Mesodermal cell (in vitro differentiated cells): ENCODE measurements around the gene ICA1.

Source experiments
- H3K27ac ChIP-seq: 2 replicates; pipeline ENCODE4 v1.7.0; 2013; ENCODE audit warnings: mild to moderate bottlenecking, low read depth, low read length, moderate library complexity; ENCODE audit not compliant: severe bottlenecking
- H3K36me3 ChIP-seq: 2 replicates; pipeline ENCODE4 v1.7.1; 2013; ENCODE audit warnings: mild to moderate bottlenecking, low read length, moderate library complexity; ENCODE audit not compliant: control insufficient read depth, insufficient read depth
- H3K4me1 ChIP-seq: one replicate; pipeline ENCODE4 v1.7.1; 2013; ENCODE audit warnings: mild to moderate bottlenecking, low read length; ENCODE audit not compliant: insufficient read depth, control insufficient read depth, poor library complexity, severe bottlenecking
- H3K4me3 ChIP-seq: 2 replicates; pipeline ENCODE4 v1.7.0; 2013; ENCODE audit warnings: low read length, control low read depth, mild to moderate bottlenecking; ENCODE audit not compliant: insufficient read depth, poor library complexity, severe bottlenecking; ENCODE audit errors: extremely low read depth
- H3K9me3 ChIP-seq: 2 replicates; pipeline ENCODE4 v1.7.1; 2013; ENCODE audit warnings: mild to moderate bottlenecking, low read length, moderate library complexity; ENCODE audit not compliant: control insufficient read depth
- WGBS, 2 experiments: methylation state at CpG; one replicate each; pipeline ENCODE4 v1.1.5; 2013; ENCODE audit warnings: missing lambda C conversion rate in 2 of 2; ENCODE audit not compliant: insufficient coverage in 2 of 2; 5-methylcytosine and 5-hydroxymethylcytosine counted together

Gene ICA1

DNA sequence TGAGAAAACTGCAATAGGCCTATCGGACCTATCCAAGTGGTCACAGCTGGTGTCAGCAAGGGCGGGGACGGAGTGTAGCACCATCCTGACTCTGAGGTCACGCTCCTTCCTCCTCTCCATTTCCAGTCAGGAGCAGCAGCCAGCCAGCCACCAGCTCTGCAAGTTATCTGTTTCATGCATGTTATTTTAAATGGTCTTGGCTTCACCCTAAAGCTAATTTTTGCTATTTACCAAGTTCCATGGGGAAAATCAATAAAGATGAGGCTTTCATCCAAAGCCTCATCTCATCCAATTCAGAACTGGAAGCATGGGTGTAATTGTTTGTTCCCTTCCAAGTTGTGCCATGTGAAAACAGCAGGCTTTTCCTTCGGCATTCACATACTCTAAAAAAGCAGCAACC is 49.3 kb downstream of the ICA1 start:
- peaks cover 3% of the 10 kb centered on the region for H3K4me1 ChIP-seq
- WGBS, 2 experiments: 80 to 91% methylated on average over 4 to 5 of the region's 5 CpGs

DNA sequence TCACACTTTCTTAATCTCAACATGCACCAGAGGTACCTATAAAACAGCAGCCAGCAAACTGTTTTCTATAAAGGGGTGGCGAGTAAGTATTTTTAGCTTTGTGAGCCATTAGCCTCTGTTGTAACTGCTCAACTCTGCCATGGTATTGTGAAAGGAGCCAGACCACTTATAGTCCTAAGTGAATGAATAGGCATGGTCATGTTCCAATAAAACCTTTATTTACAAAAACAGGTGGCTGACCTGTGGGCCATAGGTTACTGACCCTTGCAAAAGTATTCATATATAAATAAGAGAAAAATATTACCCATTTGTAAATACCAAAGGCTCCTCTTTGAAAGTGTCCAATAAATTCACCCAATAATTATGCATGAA is 50.3 kb downstream of the ICA1 start:
- no peaks in the 10 kb centered on the region for H3K36me3 ChIP-seq
- no peak overlapping the region for H3K4me3 ChIP-seq
- WGBS, 2 experiments: 83% methylated on average over 1 of the region's 1 CpG; no CpG with 5 or more reads in 1 of the 2 experiments
- H3K9me3 ChIP-seq: no peaks in the 10 kb centered on the region
- H3K27ac ChIP-seq: no peak overlapping the region
- H3K4me1 ChIP-seq: peaks cover 3% of the 10 kb centered on the region

More for the DNA sequence above, 49.3 kb downstream of the ICA1 start:
- Histone ChIP-seq H3K36me3 (no peaks in the 10 kb centered on the region), H3K9me3 (no peaks in the 10 kb centered on the region), H3K27ac (no peak overlapping the region), H3K4me3 (no peak overlapping the region)

DNA sequence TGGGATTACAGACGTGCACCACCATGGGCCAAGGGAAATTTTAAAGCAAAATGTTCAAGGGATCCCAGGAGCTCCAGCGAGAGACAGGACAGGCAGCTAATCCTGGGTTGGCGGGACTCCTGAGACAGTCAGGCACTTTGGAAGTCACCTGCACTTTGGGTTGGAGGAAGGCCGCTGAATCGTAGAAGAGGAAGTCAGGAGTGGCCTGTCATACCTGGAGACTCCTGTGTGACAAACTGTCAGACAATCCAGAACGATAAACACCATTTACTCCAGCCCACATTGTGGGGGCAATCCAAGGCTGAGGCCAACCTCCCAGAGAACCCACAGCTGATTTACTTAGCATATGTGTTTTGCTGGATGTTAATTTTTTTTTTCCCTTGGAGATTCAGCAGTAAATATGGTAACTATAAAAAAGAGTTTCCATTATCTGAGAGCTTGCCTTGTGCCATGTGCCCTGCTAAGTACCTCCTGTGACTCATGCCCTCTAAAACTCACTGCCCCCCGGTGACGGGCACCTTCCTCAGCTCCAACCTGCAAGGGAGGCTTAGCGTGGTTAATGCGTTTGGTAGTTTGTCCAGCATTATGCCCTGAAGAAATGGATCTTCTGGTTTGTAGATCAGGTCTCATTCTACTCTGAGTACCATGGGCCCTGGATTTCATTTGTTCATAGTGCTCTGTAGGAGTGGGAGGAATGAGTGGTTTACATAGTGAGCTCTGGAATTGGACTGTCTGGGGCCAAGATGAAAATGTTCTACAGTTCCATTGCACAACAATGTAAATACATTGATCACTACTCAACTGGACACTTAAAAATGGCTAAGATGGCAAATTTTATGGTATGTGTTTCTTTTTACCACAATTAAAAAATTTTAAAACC is 50.9 kb downstream of the ICA1 start:
- Histone ChIP-seq H3K36me3 (no peaks in the 10 kb centered on the region), H3K27ac (no peak overlapping the region), H3K4me3 (no peak overlapping the region), H3K9me3 (no peaks in the 10 kb centered on the region), H3K4me1 (peaks cover 3% of the 10 kb centered on the region)
- 78 to 88% methylated on average over 5 to 9 of the region's 10 CpGs for WGBS, 2 experiments

DNA sequence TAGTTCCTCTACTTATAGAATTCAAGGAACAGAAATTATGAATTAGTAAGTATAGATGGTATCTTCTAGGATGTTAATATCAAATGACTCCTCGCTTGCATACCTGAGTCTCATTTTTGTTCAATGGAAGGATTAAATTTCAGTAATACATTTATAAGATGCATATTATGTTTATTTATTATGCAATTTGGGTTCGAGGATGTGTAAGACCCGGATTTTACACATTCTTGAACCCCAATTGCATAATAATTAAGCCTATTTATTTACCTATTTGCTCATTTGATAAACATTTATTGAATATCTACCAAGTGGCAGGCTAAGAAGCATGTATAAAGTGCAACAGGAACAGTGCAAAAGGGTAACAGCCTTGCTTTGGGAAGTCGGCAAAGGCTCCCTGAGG is 52.6 kb downstream of the ICA1 start:
- Histone ChIP-seq H3K4me3 (no peak overlapping the region), H3K27ac (no peak overlapping the region), H3K4me1 (peaks cover 3% of the 10 kb centered on the region), H3K36me3 (no peaks in the 10 kb centered on the region), H3K9me3 (no peaks in the 10 kb centered on the region)
- WGBS, 2 experiments: 50 to 93% methylated on average over 1 of the region's 4 CpGs

DNA sequence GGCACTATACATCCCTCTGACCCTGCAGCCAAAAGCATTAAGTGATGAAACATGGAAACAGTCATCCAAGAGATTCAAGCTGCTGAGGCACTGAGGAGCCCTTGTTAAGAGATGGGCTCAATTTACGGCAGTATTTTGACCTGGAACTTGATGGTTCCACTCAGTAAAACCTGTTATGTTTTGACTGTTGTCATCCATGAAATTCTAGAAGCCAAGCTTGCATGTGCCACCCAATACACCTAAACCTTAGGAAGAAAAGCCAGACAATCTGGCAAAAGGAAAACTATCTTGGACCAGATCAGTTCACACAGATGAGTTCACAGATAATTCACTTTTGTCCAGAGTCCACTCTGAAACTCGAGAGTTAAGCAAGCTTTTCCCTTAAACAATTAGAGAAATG is 53.2 kb downstream of the ICA1 start:
- no peaks in the 10 kb centered on the region for H3K4me1 ChIP-seq
- 89 to 100% methylated on average over 1 of the region's 2 CpGs for WGBS, 2 experiments
- no peaks in the 10 kb centered on the region for H3K9me3 ChIP-seq
- H3K36me3 ChIP-seq: no peaks in the 10 kb centered on the region
- no peak overlapping the region for H3K4me3 ChIP-seq
- H3K27ac ChIP-seq: no peak overlapping the region

DNA sequence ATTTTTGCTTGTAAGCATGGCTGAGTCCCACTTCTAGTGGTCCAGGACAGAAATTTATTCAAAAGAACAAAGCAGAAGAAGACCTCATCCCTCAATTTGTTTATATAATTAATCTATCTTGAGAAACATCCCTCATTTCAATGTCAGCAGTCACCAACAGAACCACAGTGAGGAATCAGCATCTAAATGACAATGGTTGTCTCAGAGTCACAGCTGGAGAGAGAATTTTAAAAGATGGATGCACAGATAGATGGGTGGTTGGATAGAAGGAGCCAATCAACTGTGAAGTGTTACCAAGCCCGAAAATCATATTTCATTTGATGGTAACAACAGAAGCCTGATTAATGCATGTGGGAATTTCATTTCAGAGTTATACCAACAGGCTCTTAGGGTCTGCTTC is 55.0 kb downstream of the ICA1 start:
- no peaks in the 10 kb centered on the region for H3K4me1 ChIP-seq
- no peak overlapping the region for H3K27ac ChIP-seq
- H3K4me3 ChIP-seq: no peak overlapping the region
- no peaks in the 10 kb centered on the region for H3K36me3 ChIP-seq
- WGBS, 2 experiments: 75% methylated on average over 1 of the region's 1 CpG; no CpG with 5 or more reads in 1 of the 2 experiments
- H3K9me3 ChIP-seq: no peaks in the 10 kb centered on the region

DNA sequence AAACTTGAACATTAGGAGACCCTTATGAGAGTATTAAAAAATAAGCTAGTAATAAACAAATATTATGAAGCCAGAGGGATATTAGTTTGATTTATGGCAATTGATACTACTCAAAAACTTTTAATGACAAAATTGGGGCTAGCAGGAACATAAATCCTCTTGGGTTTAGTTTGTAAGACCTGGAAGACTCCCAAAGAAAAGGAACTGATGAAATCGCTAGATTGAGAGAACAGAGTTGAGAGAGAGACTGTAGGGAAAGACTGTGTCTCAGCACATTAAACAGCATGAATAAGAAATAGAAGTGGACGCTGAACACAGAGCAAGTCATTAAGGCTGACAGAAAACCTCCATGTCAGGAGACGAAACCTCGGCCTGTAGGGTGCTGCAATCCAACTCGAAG is 56.4 kb downstream of the ICA1 start:
- peak overlapping the region; percentile 17 for H3K27ac ChIP-seq
- no peaks in the 10 kb centered on the region for H3K36me3 ChIP-seq
- no peaks in the 10 kb centered on the region for H3K4me1 ChIP-seq
- 96 to 100% methylated on average over 4 to 5 of the region's 5 CpGs for WGBS, 2 experiments
- H3K4me3 ChIP-seq: no peak overlapping the region
- no peaks in the 10 kb centered on the region for H3K9me3 ChIP-seq

DNA sequence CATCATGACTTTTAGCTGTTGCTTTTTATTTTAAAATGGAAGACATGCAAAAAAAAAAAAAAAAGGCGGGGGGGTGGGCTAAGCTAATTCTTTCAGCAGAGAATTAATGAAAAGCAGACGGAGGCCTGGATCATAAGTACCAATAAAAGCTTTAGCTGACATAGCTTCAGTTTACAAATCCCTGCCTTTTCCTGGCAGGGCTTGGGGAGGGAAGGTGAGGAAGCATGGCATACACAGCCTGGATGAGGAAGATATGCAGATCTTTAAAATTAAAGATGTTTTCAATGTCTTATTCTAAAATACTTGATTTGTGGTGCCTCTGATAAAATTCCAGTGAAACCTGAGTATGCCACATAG is 57.0 kb downstream of the ICA1 start:
- no peak overlapping the region for H3K27ac ChIP-seq
- no peaks in the 10 kb centered on the region for H3K36me3 ChIP-seq
- H3K9me3 ChIP-seq: no peaks in the 10 kb centered on the region
- 83% methylated on average over 1 of the region's 2 CpGs; no CpG with 5 or more reads in 1 of the 2 experiments for WGBS, 2 experiments
- no peak overlapping the region for H3K4me3 ChIP-seq
- H3K4me1 ChIP-seq: no peaks in the 10 kb centered on the region

DNA sequence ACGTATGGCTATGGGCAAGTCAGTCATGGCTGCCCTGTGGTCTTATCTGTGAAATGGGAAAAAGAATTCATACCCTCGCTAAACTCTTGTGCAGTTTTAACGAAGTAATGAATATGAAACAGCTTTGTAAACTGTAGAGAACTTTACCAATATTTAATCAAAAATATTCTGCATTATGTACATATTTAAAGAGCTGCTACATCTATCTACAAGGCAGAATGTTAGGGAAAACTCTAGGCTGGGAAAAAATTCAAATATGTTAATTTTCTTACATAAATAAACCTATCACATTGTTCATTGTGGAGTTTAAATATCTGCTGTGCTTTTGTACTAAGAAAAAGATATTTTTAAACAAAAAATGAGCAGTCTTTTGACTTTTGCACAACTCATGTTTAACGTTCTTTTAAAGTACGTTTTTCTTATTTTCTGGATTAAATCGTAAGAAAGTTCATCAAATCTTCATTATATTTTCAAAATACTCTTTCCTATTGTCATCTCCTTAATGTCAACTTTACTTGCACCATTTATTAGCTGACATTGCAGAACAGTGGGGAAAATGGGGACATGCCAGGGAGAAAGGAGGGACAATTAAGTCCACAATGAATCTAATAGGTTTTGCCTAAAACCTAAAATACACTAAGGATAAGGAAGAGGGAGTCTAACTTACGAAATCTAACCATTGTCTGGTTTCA is 57.5 kb downstream of the ICA1 start:
- H3K27ac ChIP-seq: no peak overlapping the region
- no peaks in the 10 kb centered on the region for H3K36me3 ChIP-seq
- no peak overlapping the region for H3K4me3 ChIP-seq
- H3K9me3 ChIP-seq: no peaks in the 10 kb centered on the region
- H3K4me1 ChIP-seq: no peaks in the 10 kb centered on the region
- WGBS, 2 experiments: 97% methylated on average over 4 to 5 of the region's 7 CpGs

DNA sequence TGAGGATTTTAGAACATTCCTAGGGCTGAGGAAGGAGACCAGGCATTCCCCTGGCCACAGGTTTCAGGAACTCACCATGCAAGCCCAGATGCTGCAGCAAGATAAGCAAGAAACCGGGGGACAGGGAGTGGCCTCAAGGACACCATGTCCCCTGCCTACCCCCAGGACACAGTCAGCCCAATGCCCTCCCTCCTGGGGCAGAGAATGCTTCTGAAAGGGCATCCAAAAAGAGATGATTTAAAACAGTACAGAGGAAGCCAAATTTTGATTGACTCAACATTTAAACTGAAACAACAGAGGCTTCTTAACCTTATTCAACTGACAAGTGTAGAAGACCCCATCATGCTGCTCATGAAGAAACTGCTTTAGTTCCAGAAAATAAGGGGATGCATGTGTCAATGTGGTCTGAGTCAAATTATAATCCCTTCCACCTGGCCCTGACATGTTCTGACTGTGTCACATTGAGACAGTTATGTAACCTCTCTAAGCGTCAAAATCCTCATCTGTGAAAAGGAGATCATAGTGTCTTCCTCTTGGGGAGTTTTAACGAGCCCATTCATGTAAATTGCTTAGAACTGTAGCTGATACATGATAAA is 60.0 kb downstream of the ICA1 start:
- Histone ChIP-seq H3K4me1 (no peaks in the 10 kb centered on the region), H3K4me3 (no peak overlapping the region), H3K36me3 (no peaks in the 10 kb centered on the region), H3K9me3 (no peaks in the 10 kb centered on the region), H3K27ac (no peak overlapping the region)
- WGBS, 2 experiments: 86 to 100% methylated on average over 1 to 2 of the region's 3 CpGs
